ENCODE measurements around the gene IGSF6. TPM values are rescaled to one million over a fixed set of nuclear protein-coding genes. Genes with fewer than 3 reads are reported as not detected.

The IGSF6 gene
- total RNA-seq, 1 experiment from 2014 or later: not detected

- no CpG with 5 or more reads among the region's 12 CpGs for WGBS (ENCODE audit: extremely low coverage, insufficient read length, low lambda C conversion rate)
- Histone ChIP-seq H3K27ac (ENCODE audit: insufficient read length, low read depth, low read length) (no peak overlapping the region), H4K20me1 (ENCODE audit: control insufficient read depth, insufficient read depth, insufficient read length) (no peaks in the 10 kb centered on the region)
Observed at GRCh38 chr16:21598206-21598605, 54.2 kb downstream of the IGSF6 start.

More at GRCh38 chr16:21598206-21598605, 54.2 kb downstream of the IGSF6 start:
- no peak overlapping the region for H4K91ac ChIP-seq (ENCODE audit: insufficient read length, low read depth, low read length)
- H3T11ph ChIP-seq (ENCODE audit: low read length): no peak overlapping the region
- H3K9me3 ChIP-seq (ENCODE audit: control insufficient read depth, low read depth, low read length): no peaks in the 10 kb centered on the region
- no peak overlapping the region for H2BK5ac ChIP-seq (ENCODE audit: insufficient read length, low read length)
- no peaks in the 10 kb centered on the region for H3K27me3 ChIP-seq (ENCODE audit: insufficient read depth, low read length)
- H4K8ac ChIP-seq (replicated peaks; ENCODE audit: insufficient read length, low read depth, low read length): no peak overlapping the region
- H4K5ac ChIP-seq (ENCODE audit: insufficient read length, low read depth, low read length): no peak overlapping the region
- H3K79me1 ChIP-seq (ENCODE audit: insufficient read depth, low read depth, low read length, poor library complexity, severe bottlenecking): no peaks in the 10 kb centered on the region
- H2BK12ac ChIP-seq (ENCODE audit: insufficient read length, low read depth, low read length): no peak overlapping the region
- no peak overlapping the region for H2BK20ac ChIP-seq (ENCODE audit: low read depth, low read length, poor library complexity, severe bottlenecking)
- peak overlapping the region; percentile 92 for H3K4me2 ChIP-seq (ENCODE audit: insufficient read depth, insufficient read length, low read length)
- no peak overlapping the region for H3K9ac ChIP-seq (ENCODE audit: extremely low read depth, insufficient read length, low read length)
- no peak overlapping the region for H3K4ac ChIP-seq (ENCODE audit: low read depth, low read length)
- no peak overlapping the region for H2AK5ac ChIP-seq (ENCODE audit: insufficient read length, low read length)
- H2BK15ac ChIP-seq (ENCODE audit: low read depth, low read length): no peak overlapping the region
- H3K9me3 Mint-ChIP-seq: no peaks in the 10 kb centered on the region
- no peaks in the 10 kb centered on the region; the same call in 1 of the 2 replicates for H3K27me3 Mint-ChIP-seq (ENCODE audit: low read depth)
- DNase-seq: no peak
- H3K23ac ChIP-seq (ENCODE audit: insufficient read length, low read depth, low read length): no peak overlapping the region
- no peak overlapping the region for H3K18ac ChIP-seq (ENCODE audit: insufficient read length, low read depth, low read length)
- H3K56ac ChIP-seq (ENCODE audit: insufficient read length, low read depth, low read length): no peak overlapping the region
- no peaks in the 10 kb centered on the region for H3K4me1 ChIP-seq (ENCODE audit: insufficient read depth, low read length)
- H3K4me3 Mint-ChIP-seq: peak overlapping the region; percentile 90 to 93
- H2AFZ ChIP-seq (ENCODE audit: low read length): no peak overlapping the region
- peaks cover 14 to 23% of the 10 kb centered on the region in 2 experiments for H3K4me1 Mint-ChIP-seq
- TF ChIP-seq, protein P1, sequence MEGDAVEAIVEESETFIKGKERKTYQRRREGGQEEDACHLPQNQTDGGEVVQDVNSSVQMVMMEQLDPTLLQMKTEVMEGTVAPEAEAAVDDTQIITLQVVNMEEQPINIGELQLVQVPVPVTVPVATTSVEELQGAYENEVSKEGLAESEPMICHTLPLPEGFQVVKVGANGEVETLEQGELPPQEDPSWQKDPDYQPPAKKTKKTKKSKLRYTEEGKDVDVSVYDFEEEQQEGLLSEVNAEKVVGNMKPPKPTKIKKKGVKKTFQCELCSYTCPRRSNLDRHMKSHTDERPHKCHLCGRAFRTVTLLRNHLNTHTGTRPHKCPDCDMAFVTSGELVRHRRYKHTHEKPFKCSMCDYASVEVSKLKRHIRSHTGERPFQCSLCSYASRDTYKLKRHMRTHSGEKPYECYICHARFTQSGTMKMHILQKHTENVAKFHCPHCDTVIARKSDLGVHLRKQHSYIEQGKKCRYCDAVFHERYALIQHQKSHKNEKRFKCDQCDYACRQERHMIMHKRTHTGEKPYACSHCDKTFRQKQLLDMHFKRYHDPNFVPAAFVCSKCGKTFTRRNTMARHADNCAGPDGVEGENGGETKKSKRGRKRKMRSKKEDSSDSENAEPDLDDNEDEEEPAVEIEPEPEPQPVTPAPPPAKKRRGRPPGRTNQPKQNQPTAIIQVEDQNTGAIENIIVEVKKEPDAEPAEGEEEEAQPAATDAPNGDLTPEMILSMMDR (conservative IDR thresholded peaks at IDR 0.05): no peak
- H2BK120ac ChIP-seq (ENCODE audit: low read depth, low read length, poor library complexity, severe bottlenecking): no peak overlapping the region
- H3K14ac ChIP-seq (ENCODE audit: insufficient read depth, low read length): no peak overlapping the region
- H3K27ac Mint-ChIP-seq: no peak overlapping the region; a peak in 1 of 7 replicates
- no peaks in the 10 kb centered on the region for H3K36me3 Mint-ChIP-seq (ENCODE audit: insufficient read depth in 1 of 3, low read depth in 3 of 3)
- peaks cover 14% of the 10 kb centered on the region; the same call in 1 of the 2 replicates for H3K79me2 ChIP-seq (ENCODE audit: insufficient read depth, low read length)
- peaks cover 13% of the 10 kb centered on the region for H3K23me2 ChIP-seq (ENCODE audit: insufficient read length, low read depth, low read length, poor library complexity, severe bottlenecking)
